Measurements from ENCODE around the gene KRT4. TPM values are rescaled to one million over a fixed set of nuclear protein-coding genes. Genes with fewer than 3 reads are reported as not detected.

Gene KRT4
- total RNA-seq, 1 donor: not detected

DNA sequence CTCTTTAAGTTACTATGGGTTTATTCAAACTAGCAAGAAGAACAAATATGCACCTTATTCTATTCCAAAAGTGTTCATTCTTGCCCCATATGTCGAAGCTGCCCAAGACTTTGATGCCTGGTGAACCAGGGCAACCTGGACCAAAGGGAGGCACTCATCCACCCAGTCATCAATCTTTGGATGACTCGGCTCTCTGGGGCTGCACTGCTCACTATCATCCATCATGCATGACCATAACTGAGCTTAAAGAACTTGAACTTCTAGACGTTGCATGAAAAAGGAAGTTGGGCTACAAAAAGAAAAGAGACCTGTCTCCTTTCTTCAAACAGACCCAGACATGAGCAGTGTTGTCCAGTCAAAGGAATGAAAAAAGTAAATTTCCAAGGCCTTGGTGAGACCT is 1.2 kb downstream of the KRT4 start:
- TF ChIP-seq, protein P1, sequence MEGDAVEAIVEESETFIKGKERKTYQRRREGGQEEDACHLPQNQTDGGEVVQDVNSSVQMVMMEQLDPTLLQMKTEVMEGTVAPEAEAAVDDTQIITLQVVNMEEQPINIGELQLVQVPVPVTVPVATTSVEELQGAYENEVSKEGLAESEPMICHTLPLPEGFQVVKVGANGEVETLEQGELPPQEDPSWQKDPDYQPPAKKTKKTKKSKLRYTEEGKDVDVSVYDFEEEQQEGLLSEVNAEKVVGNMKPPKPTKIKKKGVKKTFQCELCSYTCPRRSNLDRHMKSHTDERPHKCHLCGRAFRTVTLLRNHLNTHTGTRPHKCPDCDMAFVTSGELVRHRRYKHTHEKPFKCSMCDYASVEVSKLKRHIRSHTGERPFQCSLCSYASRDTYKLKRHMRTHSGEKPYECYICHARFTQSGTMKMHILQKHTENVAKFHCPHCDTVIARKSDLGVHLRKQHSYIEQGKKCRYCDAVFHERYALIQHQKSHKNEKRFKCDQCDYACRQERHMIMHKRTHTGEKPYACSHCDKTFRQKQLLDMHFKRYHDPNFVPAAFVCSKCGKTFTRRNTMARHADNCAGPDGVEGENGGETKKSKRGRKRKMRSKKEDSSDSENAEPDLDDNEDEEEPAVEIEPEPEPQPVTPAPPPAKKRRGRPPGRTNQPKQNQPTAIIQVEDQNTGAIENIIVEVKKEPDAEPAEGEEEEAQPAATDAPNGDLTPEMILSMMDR (IDR thresholded peaks at IDR 0.05; ENCODE audit: insufficient read depth, low read depth, low read length): no peak
- no peak for DNase-seq (ENCODE audit: low read depth)
- no peak overlapping the region for H3K4me3 ChIP-seq (ENCODE audit: low read depth, low read length)

DNA sequence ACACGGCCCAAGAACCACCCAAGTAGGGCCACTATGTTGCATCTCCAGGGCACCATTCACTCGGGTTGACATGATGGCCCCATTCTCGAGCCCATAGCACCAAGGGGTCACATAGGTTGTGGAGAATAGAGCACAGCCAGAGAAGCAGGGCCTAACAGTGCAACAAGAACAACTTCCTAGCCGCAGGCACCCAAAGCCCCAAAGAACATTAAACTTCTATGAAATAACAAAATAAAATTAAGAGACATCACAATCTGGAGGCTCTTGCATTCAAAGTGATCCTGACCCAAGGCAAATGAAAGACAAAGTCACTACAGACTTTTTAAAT is 1.9 kb downstream of the KRT4 start:
- TF ChIP-seq, protein P1 (IDR thresholded peaks at IDR 0.05; ENCODE audit: insufficient read depth, low read depth, low read length): no peak
- no peak overlapping the region for H3K4me3 ChIP-seq (ENCODE audit: low read depth, low read length)
- no peak for DNase-seq (ENCODE audit: low read depth)

DNA sequence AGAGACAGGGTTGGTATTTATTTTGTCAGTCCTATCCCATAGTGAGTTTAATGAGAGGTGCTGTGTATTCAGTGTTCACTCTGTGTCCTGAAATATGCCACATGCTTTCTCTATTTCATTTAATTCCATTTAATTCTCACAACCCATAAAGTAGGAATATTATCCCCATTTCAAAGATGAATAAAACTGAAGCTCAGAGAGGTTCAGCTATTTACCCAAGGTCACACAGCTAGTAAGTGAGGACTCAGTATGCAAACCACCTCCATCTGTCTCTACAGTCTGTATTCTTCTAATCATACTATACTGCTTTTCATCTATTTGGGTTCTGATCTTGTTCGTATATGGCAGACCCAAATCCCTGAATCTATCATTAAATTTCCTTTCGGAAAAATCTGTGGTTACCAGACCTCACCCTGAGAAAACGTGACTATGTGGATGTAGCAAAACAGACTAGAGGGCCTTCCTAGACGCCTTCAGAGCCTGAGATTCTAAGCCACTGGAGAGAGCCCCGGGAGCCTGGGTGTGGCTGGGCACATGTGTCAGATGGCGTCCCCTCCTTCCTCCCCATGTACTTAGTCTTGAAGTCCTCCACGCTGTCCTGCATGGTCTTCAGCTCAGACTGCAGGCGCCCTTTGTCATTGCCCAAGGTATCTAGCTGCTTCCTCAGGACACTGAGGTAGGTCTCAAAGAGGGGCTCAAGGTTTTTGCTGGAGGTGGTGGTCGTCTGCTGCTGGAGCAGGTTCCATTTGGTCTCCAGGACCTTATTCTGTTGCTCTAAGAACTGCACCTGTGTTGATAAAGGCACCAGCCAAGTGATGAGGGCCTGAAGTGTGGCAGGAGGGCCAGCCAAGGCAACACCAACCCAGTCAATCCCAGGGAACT is 2.5 kb downstream of the KRT4 start:
- no peak for DNase-seq (ENCODE audit: low read depth)
- TF ChIP-seq, protein P1 (IDR thresholded peaks at IDR 0.05; ENCODE audit: insufficient read depth, low read depth, low read length): no peak
- no peak overlapping the region for H3K4me3 ChIP-seq (ENCODE audit: low read depth, low read length)

DNA sequence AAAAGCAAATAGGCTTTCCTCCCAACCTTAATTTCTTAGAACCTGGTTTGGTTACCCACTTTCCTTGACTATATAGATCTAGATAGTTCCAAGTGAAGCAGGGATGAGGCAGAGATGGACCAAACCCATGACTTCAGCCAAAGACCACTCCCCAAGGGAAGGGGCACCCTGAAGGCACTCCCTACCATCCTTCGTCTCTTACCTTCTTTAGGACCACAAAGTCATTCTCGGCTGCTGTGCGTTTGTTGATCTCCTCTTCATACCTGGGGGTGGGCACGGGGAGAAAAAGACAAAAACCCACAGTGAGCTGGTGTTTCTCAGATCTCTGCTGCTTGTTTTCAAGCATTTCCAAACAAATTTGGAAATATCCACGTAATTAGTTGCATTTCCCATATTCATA is 3.4 kb downstream of the KRT4 start:
- DNase-seq (ENCODE audit: low read depth): no peak
- H3K4me3 ChIP-seq (ENCODE audit: low read depth, low read length): no peak overlapping the region
- TF ChIP-seq, protein P1 (IDR thresholded peaks at IDR 0.05; ENCODE audit: insufficient read depth, low read depth, low read length): no peak

DNA sequence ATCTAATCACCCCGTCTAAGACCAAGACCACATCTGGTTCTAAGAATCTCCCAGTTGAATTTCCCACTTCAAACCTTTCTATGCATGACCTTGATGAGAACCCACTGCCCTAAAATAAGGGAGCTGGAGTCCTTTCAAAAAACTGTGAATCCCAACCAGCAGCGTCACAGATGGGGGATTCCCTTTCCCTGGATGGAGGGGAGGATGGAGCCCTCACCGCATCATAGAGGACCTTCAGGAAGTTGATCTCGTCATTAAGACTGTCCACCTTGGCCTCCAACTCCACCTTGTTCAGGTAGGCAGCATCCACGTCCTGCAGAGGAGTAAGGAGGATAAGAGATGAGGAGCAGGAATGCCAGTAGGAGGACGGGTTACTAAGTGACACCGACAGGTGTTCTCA is 4.8 kb downstream of the KRT4 start:
- no peak for DNase-seq (ENCODE audit: low read depth)
- TF ChIP-seq, protein P1 (IDR thresholded peaks at IDR 0.05; ENCODE audit: insufficient read depth, low read depth, low read length): no peak
- H3K4me3 ChIP-seq (ENCODE audit: low read depth, low read length): no peak overlapping the region

DNA sequence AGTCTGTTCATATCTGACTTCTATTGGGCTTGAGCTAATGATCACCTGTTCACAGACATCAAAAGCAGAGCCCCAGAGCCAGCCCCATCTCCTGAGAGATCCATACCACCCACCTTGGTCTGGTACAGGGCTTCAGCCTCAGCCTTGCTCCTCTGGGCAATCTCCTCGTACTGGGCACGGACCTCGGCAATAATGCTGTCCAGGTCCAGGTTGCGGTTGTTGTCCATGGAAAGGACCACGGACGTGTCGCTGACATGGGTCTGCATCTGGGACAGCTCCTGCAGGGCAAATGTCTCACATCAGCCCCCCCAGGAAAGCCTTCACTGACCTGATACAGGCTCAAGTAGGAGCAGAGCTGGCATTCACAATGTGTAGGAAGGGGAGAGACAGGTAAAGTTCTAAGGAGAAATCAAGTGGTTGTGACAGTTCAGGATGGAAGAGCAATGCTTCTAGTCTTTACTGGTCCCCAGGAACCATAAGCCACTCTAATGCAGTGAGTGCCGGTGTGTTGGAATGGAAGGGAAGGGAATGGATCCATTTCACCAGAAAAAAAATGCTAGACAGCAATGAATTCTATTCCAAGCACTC is 5.2 kb downstream of the KRT4 start:
- TF ChIP-seq, protein P1 (IDR thresholded peaks at IDR 0.05; ENCODE audit: insufficient read depth, low read depth, low read length): no peak
- DNase-seq (ENCODE audit: low read depth): no peak

More for the DNA sequence above, 5.2 kb downstream of the KRT4 start:
- no peak overlapping the region for H3K4me3 ChIP-seq (ENCODE audit: low read depth, low read length)

Data from fibroblast of villous mesenchyme (primary cell).